ENCODE data around the gene RHBDF2. TPM values are rescaled to one million over a fixed set of nuclear protein-coding genes. Genes with fewer than 3 reads are reported as not detected.

The RHBDF2 gene
- total RNA-seq, 1 experiment from 2014 or later, result 19.7 TPM

DNA sequence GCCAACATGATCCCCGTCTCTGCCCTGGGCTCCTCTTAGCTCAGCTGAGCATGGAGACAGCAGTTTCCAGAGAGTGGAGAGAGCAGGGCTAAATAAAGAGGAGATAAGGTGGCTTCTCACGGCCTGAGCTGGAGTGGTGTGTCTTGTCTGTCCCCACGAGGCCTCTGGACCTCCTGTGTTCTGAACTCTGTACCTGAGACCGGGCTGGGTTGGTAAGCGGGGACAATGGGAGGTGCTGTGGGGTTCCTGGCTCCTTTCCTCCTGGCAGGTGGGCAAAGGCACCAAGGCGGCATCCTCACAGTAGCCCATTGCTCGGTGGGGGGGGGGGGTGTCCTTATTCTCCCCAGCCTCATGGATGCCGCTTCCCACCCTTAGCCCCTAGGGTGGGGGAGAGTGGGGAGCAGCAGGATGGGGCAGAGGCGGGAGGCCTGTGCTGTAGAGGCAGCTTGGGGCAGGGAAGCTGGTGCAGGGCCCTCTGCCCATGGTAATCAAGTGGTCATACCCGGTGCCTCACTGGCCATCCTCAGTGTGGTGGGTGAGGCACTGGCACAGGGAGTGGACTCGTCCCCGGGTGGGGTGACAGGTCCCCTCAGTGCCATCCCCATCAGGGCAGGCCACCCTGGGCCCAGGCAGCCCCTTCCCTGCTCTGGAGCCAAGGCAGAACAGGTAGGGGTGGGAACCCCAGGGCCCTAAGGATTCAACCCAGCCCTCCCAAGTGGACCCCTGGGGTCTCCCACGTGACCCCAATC lies 31.1 kb downstream of the RHBDF2 start:
- H2BK120ac ChIP-seq (ENCODE audit: low read depth, low read length, poor library complexity, severe bottlenecking), result no peak overlapping the region
- no peak overlapping the region for H2BK15ac ChIP-seq (ENCODE audit: low read depth, low read length)
- no peak overlapping the region for H2AFZ ChIP-seq (ENCODE audit: low read length)
- H3K23me2 ChIP-seq (ENCODE audit: insufficient read length, low read depth, low read length, poor library complexity, severe bottlenecking), result no peaks in the 10 kb centered on the region
- no peak overlapping the region for H3K4ac ChIP-seq (ENCODE audit: low read depth, low read length)
- no peak overlapping the region for H4K5ac ChIP-seq (ENCODE audit: insufficient read length, low read depth, low read length)
- peaks cover 2% of the 10 kb centered on the region; the same call in 1 of the 2 replicates for H3K27me3 Mint-ChIP-seq (ENCODE audit: low read depth)
- H3K36me3 Mint-ChIP-seq (ENCODE audit: insufficient read depth in 1 of 3, low read depth in 3 of 3), result peaks cover 4 to 23% (median 5%) of the 10 kb centered on the region in 3 experiments; a peak in 4 of 7 replicates
- H4K20me1 ChIP-seq (ENCODE audit: control insufficient read depth, insufficient read depth, insufficient read length), result no peaks in the 10 kb centered on the region
- no peak overlapping the region for H3K18ac ChIP-seq (ENCODE audit: insufficient read length, low read depth, low read length)
- H3K79me2 ChIP-seq (ENCODE audit: insufficient read depth, low read length), result no peaks in the 10 kb centered on the region
- no peak overlapping the region for H3K56ac ChIP-seq (ENCODE audit: insufficient read length, low read depth, low read length)
- H3T11ph ChIP-seq (ENCODE audit: low read length), result no peak overlapping the region
- H2BK12ac ChIP-seq (ENCODE audit: insufficient read length, low read depth, low read length), result no peak overlapping the region
- no peak overlapping the region for H3K4me2 ChIP-seq (ENCODE audit: insufficient read depth, insufficient read length, low read length)
- H3K27ac Mint-ChIP-seq, result no peak overlapping the region
- H3K9ac ChIP-seq (ENCODE audit: extremely low read depth, insufficient read length, low read length), result no peak overlapping the region
- H3K9me3 Mint-ChIP-seq, result no peaks in the 10 kb centered on the region; a peak in 1 of 5 replicates
- H4K91ac ChIP-seq (ENCODE audit: insufficient read length, low read depth, low read length), result no peak overlapping the region
- no peak overlapping the region for H4K8ac ChIP-seq (replicated peaks; ENCODE audit: insufficient read length, low read depth, low read length)
- H3K14ac ChIP-seq (ENCODE audit: insufficient read depth, low read length), result no peak overlapping the region
- no peak overlapping the region for H2BK5ac ChIP-seq (ENCODE audit: insufficient read length, low read length)
- TF ChIP-seq, protein P1, sequence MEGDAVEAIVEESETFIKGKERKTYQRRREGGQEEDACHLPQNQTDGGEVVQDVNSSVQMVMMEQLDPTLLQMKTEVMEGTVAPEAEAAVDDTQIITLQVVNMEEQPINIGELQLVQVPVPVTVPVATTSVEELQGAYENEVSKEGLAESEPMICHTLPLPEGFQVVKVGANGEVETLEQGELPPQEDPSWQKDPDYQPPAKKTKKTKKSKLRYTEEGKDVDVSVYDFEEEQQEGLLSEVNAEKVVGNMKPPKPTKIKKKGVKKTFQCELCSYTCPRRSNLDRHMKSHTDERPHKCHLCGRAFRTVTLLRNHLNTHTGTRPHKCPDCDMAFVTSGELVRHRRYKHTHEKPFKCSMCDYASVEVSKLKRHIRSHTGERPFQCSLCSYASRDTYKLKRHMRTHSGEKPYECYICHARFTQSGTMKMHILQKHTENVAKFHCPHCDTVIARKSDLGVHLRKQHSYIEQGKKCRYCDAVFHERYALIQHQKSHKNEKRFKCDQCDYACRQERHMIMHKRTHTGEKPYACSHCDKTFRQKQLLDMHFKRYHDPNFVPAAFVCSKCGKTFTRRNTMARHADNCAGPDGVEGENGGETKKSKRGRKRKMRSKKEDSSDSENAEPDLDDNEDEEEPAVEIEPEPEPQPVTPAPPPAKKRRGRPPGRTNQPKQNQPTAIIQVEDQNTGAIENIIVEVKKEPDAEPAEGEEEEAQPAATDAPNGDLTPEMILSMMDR (conservative IDR thresholded peaks at IDR 0.05), result no peak
- H2AK5ac ChIP-seq (ENCODE audit: insufficient read length, low read length), result no peak overlapping the region
- no peak overlapping the region; a peak in 1 of 5 replicates for H3K4me3 Mint-ChIP-seq
- H3K4me1 ChIP-seq (ENCODE audit: insufficient read depth, low read length), result no peaks in the 10 kb centered on the region
- no peaks in the 10 kb centered on the region for H3K79me1 ChIP-seq (ENCODE audit: insufficient read depth, low read depth, low read length, poor library complexity, severe bottlenecking)
- no peaks in the 10 kb centered on the region for H3K27me3 ChIP-seq (ENCODE audit: insufficient read depth, low read length)
- no peak overlapping the region for H2BK20ac ChIP-seq (ENCODE audit: low read depth, low read length, poor library complexity, severe bottlenecking)
- WGBS (ENCODE audit: extremely low coverage, insufficient read length, low lambda C conversion rate), result no CpG with 5 or more reads among the region's 13 CpGs
- H3K4me1 Mint-ChIP-seq, result peaks cover 0 to 18% of the 10 kb centered on the region in 2 experiments; a peak in 2 of 4 replicates
- H3K23ac ChIP-seq (ENCODE audit: insufficient read length, low read depth, low read length), result no peak overlapping the region
- no peak for DNase-seq
- H3K27ac ChIP-seq (ENCODE audit: insufficient read length, low read depth, low read length), result no peak overlapping the region
- H3K9me3 ChIP-seq (ENCODE audit: control insufficient read depth, low read depth, low read length), result no peaks in the 10 kb centered on the region

Data from H9 (cell line).